GM20431 (cell line): ENCODE results near the gene PRAC2.

ENCODE experiments used
- in situ Hi-C: fragments of 300-500 bp; cut with MseI, MboI; formaldehyde crosslinking; loops from one replicate; pipeline ENCODE4 v1.15.0; 2020; ENCODE audit warnings: low sequenced_read_pairs; ENCODE audit not compliant: unreplicated experiment

PRAC2 gene

GRCh38 chr17:48752399-48753288 lies 29.7 kb downstream of the PRAC2 start:
- in situ Hi-C loops, result no loop called here

- in situ Hi-C loops, result no loop called here
Observed at GRCh38 chr17:48753794-48754499, 31.0 kb downstream of the PRAC2 start.

DNA sequence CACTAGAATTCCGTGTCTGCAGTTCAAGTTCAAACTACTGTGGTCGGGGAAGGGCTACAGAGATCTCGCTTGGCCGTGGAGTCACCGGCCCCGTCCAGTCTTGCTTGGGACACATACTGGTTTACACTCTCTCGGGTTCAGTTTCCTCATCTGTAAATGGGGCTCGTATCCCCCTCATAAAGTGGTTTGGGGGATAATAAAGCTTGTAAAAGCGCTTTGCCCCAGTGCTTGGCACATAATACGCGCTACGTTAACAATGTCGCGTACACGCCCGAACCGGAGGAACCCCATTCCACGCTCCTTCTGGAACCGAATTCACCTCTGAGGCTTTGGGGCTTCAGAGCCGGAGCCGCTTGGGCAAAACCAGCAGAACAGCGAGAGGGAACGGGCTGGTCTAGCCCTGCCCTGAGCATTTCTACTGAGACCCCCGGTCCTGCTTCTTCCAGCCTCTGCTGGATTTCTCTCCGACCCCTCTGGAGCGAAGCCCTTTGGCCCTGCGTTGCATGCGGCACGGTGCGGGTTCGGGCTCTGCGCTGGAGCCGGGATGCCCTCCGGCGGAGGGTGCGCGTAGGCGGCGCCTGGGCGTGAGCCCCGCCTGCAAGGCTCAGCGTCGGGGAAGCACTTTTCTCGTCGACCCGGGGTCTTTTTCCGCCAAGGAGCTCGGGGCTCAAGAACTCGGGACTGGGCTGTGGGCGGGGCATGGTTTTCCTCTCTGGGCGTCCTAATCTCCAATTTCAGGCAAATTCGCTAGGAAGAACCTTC lies 31.7 kb downstream of the PRAC2 start:
- in situ Hi-C loops, result no loop called here

GRCh38 chr17:48755356-48755755 lies 32.4 kb downstream of the PRAC2 start:
- in situ Hi-C loops, result no loop called here

- in situ Hi-C loops, result no loop called here
Observed at GRCh38 chr17:48756830-48757251, 33.9 kb downstream of the PRAC2 start.

DNA sequence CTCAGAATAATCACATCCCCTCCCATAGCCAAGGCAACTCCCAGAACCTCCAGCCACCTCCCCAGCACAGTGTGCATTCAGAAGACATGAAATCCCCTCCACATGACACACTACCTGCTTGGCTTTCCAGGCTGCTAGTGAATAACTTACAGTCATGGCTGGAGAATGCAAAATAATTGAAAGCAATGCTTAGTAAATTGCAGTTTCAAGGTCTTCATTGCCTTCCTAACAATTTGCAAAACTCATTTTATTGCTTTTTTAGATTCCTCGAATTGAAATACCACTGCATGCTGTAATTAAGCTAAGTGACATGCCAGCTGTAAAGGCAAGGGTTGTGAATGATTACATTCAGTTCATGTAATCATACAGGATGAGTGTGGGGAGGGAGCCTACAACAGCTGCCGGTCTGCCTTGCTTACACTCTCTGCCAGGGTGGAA lies 34.6 kb downstream of the PRAC2 start:
- in situ Hi-C loops, result no loop called here

- in situ Hi-C loops, result no loop called here
Observed at GRCh38 chr17:48759288-48759687, 36.3 kb downstream of the PRAC2 start.

DNA sequence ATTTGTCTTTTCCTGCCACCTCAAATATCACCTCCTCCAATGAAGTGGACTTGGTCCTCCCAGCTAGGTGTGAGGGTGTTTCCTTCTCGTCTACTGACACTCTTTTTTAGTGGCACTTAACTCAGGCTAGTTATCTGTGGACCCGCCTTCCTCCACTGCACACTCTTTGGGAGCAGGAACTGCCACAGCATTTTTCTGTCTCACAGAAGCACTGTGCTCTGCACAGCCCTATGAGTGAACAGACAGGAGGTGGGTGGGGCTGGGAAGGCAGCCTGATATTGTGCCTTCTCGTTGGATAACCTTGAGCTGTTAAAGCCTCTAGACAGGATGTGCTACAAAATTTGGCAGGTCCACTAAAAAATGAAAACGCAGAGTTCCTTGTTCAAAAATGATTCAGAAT lies 37.4 kb downstream of the PRAC2 start:
- in situ Hi-C loops, result no loop called here

DNA sequence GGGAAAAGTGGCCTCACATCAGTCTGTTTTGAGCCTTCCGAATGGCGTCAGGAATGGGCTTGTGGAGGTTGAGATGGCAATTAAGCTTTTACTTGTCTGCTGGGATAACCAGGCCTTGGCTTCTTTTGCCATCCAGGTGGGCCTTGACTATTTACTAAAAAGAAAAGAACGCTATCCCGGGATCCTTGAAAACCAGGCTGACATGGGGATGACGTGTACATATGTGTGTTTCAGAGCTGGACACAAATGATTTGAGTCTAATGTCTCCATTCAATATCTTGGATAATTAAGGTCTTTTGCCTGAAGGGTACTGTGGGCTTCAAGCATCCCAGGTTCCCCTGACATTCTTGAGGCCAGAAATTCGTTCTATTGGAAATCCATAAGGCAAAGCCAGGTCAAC lies 38.1 kb downstream of the PRAC2 start:
- in situ Hi-C loops, result no loop called here

GRCh38 chr17:48767263-48767774 lies 44.3 kb downstream of the PRAC2 start:
- in situ Hi-C loops, result no loop called here

GRCh38 chr17:48769009-48769675 lies 46.2 kb downstream of the PRAC2 start:
- in situ Hi-C loops, result no loop called here

DNA sequence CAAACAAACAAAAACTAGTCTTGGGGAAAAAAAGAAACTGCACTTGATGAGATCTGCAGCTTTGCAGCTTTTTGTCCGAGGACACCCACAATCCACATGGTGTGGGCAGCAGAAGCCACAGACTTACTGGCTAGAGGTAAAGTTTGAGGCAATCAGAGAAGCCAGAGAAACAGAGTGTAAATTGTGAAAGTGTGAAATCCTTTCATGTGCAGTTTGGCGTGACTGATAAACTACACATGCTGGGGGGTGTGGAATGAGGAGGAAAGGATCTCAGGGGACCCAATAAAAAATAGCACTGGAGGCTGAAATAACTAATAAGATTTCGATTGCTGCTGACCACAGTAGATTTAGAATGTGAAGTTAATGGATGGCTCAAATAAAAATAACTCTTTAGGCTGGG lies 48.0 kb downstream of the PRAC2 start:
- in situ Hi-C loops, result no loop called here

GRCh38 chr17:48773245-48773644 lies 50.3 kb downstream of the PRAC2 start:
- in situ Hi-C loops, result no loop called here
